GM10266 (cell line): ENCODE data around the gene TNN.
"Not testable (repeated sequence)": the region's sequence is repeated elsewhere in the genome, so short reads cannot be mapped to it uniquely, and the experiment has no call there.

ENCODE experiments used
- DNase-seq: peaks from one replicate; pipeline ENCODE4 v3.0.0; 2012; ENCODE audit errors: extremely low spot score
- TF ChIP-seq, protein P1 (sequence below): IDR thresholded peaks from 2 replicates; pipeline ENCODE4 v1.5.1; 2012; ENCODE audit warnings: mild to moderate bottlenecking, low read depth; ENCODE audit not compliant: control insufficient read depth, insufficient read depth; ENCODE audit errors: missing control alignments

TNN gene

DNA sequence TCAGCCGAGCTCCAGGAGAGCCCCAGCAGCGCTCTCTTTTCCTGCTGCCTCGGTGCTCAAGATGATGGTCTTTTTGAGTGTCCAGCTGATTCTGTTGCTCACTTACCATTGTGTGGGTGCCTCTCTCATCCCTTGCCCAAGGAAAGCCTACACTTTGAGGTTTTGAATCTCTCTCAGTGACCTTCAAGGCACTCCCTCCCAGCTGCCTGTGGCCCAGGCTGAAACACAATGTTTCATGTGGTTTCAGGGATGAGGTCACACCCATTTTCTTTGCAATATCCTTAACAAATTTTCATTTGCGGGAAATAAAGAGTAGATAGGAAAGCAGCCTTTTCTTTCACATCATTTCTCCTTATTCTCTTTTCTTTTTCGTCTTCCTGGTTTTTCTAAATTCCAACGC is 31.8 kb upstream of the TNN start:
- TF ChIP-seq, protein P1, sequence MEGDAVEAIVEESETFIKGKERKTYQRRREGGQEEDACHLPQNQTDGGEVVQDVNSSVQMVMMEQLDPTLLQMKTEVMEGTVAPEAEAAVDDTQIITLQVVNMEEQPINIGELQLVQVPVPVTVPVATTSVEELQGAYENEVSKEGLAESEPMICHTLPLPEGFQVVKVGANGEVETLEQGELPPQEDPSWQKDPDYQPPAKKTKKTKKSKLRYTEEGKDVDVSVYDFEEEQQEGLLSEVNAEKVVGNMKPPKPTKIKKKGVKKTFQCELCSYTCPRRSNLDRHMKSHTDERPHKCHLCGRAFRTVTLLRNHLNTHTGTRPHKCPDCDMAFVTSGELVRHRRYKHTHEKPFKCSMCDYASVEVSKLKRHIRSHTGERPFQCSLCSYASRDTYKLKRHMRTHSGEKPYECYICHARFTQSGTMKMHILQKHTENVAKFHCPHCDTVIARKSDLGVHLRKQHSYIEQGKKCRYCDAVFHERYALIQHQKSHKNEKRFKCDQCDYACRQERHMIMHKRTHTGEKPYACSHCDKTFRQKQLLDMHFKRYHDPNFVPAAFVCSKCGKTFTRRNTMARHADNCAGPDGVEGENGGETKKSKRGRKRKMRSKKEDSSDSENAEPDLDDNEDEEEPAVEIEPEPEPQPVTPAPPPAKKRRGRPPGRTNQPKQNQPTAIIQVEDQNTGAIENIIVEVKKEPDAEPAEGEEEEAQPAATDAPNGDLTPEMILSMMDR, result no peak
- DNase-seq, result no peak

DNA sequence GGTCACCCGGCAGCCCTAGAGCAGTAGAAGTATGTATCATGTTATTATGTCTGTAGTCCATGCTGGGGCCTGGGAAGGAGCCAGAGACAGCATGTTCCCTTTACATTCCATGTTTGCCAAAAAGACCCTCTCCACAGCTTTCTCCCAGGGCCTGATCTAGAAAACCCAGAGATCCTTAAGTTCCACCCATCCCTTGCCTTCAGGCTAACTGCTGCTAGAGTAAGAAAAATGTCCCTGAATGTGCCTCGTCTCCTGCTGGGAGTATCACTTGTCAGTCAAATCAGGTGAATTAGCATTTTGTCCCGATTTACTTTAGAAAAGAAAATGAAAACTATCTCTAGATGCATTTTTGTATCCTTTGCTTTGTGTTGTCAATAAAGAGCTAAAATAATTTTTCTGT is 31.2 kb upstream of the TNN start:
- DNase-seq, result no peak
- TF ChIP-seq, protein P1, result no peak

DNA sequence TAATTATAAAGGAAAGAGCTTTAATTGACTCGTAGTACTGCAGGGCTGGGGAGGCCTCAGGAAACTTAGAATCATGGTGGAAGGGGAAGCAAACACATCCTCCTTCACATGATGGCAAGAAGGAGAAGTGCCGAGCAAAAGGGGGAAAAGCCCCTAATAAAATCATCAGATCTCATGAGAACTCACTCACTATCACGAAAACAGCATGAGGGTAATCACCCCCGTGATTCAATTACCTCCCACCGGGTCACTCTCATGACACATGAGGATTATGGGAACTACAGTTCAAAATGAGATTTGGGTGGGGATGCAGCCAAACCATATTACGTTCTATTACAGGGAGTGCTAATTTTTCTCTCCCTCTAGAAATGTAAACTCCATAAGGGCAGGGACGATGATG is 30.2 kb upstream of the TNN start:
- DNase-seq, result no peak
- TF ChIP-seq, protein P1, result no peak

DNA sequence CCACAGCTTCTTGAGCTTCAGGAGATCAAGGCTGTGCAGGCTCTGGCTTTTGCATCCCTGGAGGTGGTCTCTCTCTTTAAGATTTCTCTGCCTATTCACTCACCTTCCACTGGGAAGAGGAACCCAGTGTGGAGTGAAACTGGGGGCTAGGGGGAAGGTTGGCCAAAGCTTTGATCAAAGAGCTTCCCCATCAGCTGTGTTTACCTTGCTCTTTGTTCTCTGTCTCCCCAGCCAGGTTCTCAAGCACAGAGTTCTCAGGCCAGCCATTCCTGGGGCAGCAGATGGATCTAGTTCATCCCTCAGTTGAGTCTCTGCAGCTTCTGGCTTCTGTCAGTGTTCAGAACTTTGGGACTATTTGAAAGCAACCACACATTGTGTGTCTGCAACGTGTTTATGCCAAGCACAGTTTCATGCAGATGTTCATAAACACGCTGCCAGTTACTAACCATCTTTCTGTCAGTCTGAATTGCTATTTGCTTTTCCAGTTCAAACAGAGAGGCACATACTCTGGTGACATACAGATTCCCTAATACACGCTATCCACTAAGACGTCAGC is 27.2 kb upstream of the TNN start:
- TF ChIP-seq, protein P1, result no peak

DNA sequence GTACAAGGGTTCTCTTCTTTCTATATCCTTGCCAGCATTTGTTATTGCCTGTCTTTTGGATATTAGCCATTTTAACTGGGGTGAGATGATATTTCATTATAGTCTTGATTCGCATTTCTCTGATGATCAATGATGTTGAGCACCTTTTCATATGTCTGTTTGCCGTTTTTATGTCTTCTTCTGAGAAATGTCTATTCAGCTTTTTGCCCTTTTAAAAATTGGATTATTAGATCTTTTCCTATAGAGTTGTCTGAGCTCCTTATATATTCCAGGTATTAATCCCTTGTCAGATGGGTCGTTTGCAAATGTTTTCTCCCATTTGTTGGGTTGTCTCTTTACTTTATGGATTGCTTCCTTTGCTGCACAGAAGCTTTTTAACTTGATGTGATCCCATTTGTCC is 25.0 kb upstream of the TNN start:
- TF ChIP-seq, protein P1, result no peak
- no peak for DNase-seq

More for the DNA sequence above, 27.2 kb upstream of the TNN start:
- no peak for DNase-seq

DNA sequence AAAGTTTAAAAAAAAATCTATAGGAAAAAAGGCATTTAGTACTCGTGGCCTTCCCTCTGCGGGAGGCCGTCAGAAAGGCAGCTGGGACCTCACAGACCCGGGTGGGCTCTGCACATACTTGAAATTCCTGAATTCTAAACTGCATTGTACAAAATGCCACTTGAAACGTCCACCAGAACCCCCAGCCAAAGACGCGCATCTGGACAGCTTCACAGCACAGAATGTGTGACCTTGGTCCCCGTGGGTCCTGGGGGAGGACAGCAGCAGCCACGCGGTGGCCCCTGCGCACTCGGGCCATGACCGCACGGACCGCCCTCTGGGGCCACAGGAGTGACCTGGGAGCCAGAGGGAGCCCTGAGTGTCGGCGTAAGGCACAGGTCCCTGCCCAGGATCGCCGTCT is 23.8 kb upstream of the TNN start:
- TF ChIP-seq, protein P1, result no peak
- DNase-seq, result no peak

DNA sequence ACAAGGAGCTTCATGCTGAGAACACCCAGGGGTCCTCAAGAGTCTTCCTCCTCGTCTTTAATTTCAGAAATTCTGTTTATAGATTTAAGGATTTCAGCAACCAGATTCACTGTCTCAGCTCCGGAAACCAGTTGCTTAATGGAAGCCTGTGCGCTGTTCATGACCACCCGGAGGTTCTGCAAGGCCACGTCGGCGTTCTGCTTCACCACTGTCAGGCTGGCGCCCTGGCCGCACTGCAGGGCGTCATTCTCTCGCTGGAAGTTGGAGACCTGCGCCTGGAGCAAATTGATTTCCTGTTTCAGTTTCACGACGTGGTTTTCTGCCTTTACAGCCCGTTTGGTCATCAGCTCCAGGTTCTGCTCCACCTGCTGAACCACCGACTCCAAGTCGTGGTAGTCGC is 23.0 kb upstream of the TNN start:
- DNase-seq, result not testable (repeated sequence)

DNA sequence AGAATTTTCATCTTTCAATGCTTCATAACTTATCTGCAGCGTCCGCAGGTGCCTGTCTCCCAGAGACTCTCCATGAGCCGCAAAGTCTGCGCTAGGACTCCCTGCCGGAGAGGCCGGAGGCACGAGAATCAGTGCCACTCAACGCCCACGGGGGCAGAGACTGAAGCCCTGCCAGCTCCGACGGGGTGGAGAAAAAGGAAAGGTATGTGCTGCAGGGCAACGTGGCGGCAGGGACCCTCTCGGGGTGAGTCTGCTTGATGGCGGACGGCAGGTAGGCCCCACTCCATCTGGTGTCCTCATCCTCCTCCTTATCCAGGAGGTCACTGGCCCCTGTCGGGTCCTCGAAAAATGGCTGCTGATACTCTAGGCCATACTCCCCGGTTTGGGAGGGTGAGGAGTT is 22.5 kb upstream of the TNN start:
- DNase-seq, result no peak
- TF ChIP-seq, protein P1, result no peak
